Liver (tissue), 9 donors: Measurements from ENCODE around the gene CENPO. TPM values are rescaled to one million over a fixed set of nuclear protein-coding genes. Genes with fewer than 3 reads are reported as not detected.

Experiments used
- DNase-seq: peaks from one replicate; pipeline ENCODE4 v3.0.0-alpha.2; 2017; ENCODE audit warnings: low spot score
- H3K27ac ChIP-seq, 2 donors: one replicate each; pipeline ENCODE4 v1.7.0; 2013; ENCODE audit warnings: inconsistent platforms in 2 of 2, low read length in 2 of 2, control low read depth in 1 of 2, low read depth in 1 of 2, mild to moderate bottlenecking in 1 of 2
- H3K27me3 ChIP-seq, 4 donors: one replicate each; pipeline versions ENCODE4 v1.6.1 to v1.7.0; 2013; ENCODE audit warnings: low read length in 3 of 4, inconsistent platforms in 1 of 4, mild to moderate bottlenecking in 1 of 4, moderate library complexity in 1 of 4; ENCODE audit not compliant: control insufficient read depth in 4 of 4, insufficient read depth in 4 of 4
- H3K36me3 ChIP-seq, 4 donors: one replicate each; pipeline versions ENCODE4 v1.6.1 to v1.7.0; 2013; ENCODE audit warnings: low read length in 3 of 4, mild to moderate bottlenecking in 3 of 4, low read depth in 1 of 4, moderate library complexity in 1 of 4; ENCODE audit not compliant: control insufficient read depth in 4 of 4, insufficient read depth in 3 of 4
- H3K4me1 ChIP-seq, 4 donors: one replicate each; pipeline versions ENCODE4 v1.6.1 to v1.7.0; 2013; ENCODE audit warnings: low read length in 3 of 4, mild to moderate bottlenecking in 3 of 4, moderate library complexity in 1 of 4; ENCODE audit not compliant: control insufficient read depth in 4 of 4, insufficient read depth in 4 of 4
- H3K4me3 ChIP-seq, 3 donors: one replicate each; pipeline versions ENCODE4 v1.6.1 to v1.7.0; 2013; ENCODE audit warnings: low read length in 3 of 3, control low read depth in 1 of 3, low read depth in 1 of 3, mild to moderate bottlenecking in 1 of 3
- H3K9ac ChIP-seq, 2 donors: one replicate each; pipeline ENCODE4 v1.7.0; 2013; ENCODE audit warnings: low read length in 2 of 2, mild to moderate bottlenecking in 2 of 2, moderate library complexity in 2 of 2, control low read depth in 1 of 2, low read depth in 1 of 2
- H3K9me3 ChIP-seq, 4 donors: one replicate each; pipeline versions ENCODE4 v1.6.1 to v1.7.0; 2013; ENCODE audit warnings: low read length in 3 of 4; ENCODE audit not compliant: control insufficient read depth in 4 of 4
- EGR1 ChIP-seq, 2 donors: IDR thresholded peaks; 2 replicates each; pipeline ENCODE4 v1.6.1; 2016 to 2018; ENCODE audit warnings: antibody characterized with exemption in 2 of 2, low read depth in 2 of 2
- FOXA1 ChIP-seq: IDR thresholded peaks from 2 replicates; pipeline ENCODE4 v1.6.1; 2016; ENCODE audit warnings: antibody characterized with exemption
- FOXA2 ChIP-seq: IDR thresholded peaks from 2 replicates; pipeline ENCODE4 v1.6.1; 2016; ENCODE audit warnings: antibody characterized with exemption
- GABPA ChIP-seq, 2 donors: IDR thresholded peaks in 1 of 2; conservative IDR thresholded peaks in 1 of 2; 2 replicates each; pipeline ENCODE4 v1.6.1; 2016; ENCODE audit warnings: antibody characterized with exemption in 2 of 2, mild to moderate bottlenecking in 1 of 2, moderate library complexity in 1 of 2
- HNF4A ChIP-seq, 2 donors: conservative IDR thresholded peaks; 2 replicates each; pipeline ENCODE4 v1.6.1; 2016; ENCODE audit warnings: antibody characterized with exemption in 2 of 2, mild to moderate bottlenecking in 2 of 2
- HNF4G ChIP-seq: IDR thresholded peaks from 2 replicates; pipeline ENCODE4 v1.6.1; 2016; ENCODE audit warnings: antibody characterized with exemption
- NR2F2 ChIP-seq: IDR thresholded peaks from 2 replicates; pipeline ENCODE4 v1.6.1; 2016; ENCODE audit warnings: antibody characterized with exemption
- RAD21 ChIP-seq, 2 donors: IDR thresholded peaks; 2 replicates each; pipeline ENCODE4 v1.6.1; 2016; ENCODE audit warnings: antibody characterized with exemption in 2 of 2, mild to moderate bottlenecking in 2 of 2
- RXRA ChIP-seq, 2 donors: IDR thresholded peaks; 2 replicates each; pipeline ENCODE4 v1.6.1; 2017 to 2018; ENCODE audit warnings: antibody characterized with exemption in 2 of 2, mild to moderate bottlenecking in 1 of 2
- SP1 ChIP-seq: IDR thresholded peaks from 2 replicates; pipeline ENCODE4 v1.6.1; 2018; ENCODE audit warnings: antibody characterized with exemption, mild to moderate bottlenecking
- TAF1 ChIP-seq: conservative IDR thresholded peaks from 2 replicates; pipeline ENCODE4 v1.6.1; 2016; ENCODE audit warnings: antibody characterized with exemption, mild to moderate bottlenecking
- YY1 ChIP-seq: IDR thresholded peaks from 2 replicates; pipeline ENCODE4 v1.6.1; 2016; ENCODE audit warnings: antibody characterized with exemption, mild to moderate bottlenecking
- WGBS: extraction: QIAGEN DNeasy Blood & Tissue Kit; methylation state at CpG from one replicate; pipeline ENCODE4 v1.1.7; 2013; 5-methylcytosine and 5-hydroxymethylcytosine counted together
- polyA plus RNA-seq, 2 donors: library from polyadenylated mRNA; stranded (reverse) in 1 of 2; unstranded in 1 of 2; fragments of 200-250 nt in 1 of 2; fragments of >200 nt in 1 of 2; fragmentation: Nextera tagmentation in 1 of 2; extraction: Ambion mirVana in 1 of 2; gene quantifications; one replicate each; pipeline versions ENCODE4 v1.2.1 to v1.2.3, GENCODE V29; 2013 to 2015
- total RNA-seq, 2 donors: library from RNA; depleted of rRNA; stranded (reverse); fragments of >200 nt; gene quantifications; one replicate each; pipeline ENCODE4 v1.2.3, GENCODE V29; 2014
- TF ChIP-seq, protein P1 (sequence below): IDR thresholded peaks from 2 replicates; pipeline ENCODE4 v1.6.1; 2016; ENCODE audit warnings: antibody characterized with exemption
- TF ChIP-seq, protein P2 (sequence below): IDR thresholded peaks from 2 replicates; pipeline ENCODE4 v1.6.1; 2016; ENCODE audit warnings: antibody characterized with exemption, mild to moderate bottlenecking
- TF ChIP-seq, protein P3 (sequence below): IDR thresholded peaks from 2 replicates; pipeline ENCODE4 v1.6.1; 2016; ENCODE audit warnings: antibody characterized with exemption
- TF ChIP-seq, protein P4 (sequence below): IDR thresholded peaks from 2 replicates; pipeline ENCODE4 v1.6.1; 2016; ENCODE audit warnings: antibody characterized with exemption
- donor health status: healthy.
- donor health status: healthy.
- donor health status: healthy.
- donor health status: healthy.
- donor health status: healthy.

CENPO gene
- total and polyA plus RNA-seq, 4 donors, result 2.2 to 17.8 (median 3.2) TPM

DNA sequence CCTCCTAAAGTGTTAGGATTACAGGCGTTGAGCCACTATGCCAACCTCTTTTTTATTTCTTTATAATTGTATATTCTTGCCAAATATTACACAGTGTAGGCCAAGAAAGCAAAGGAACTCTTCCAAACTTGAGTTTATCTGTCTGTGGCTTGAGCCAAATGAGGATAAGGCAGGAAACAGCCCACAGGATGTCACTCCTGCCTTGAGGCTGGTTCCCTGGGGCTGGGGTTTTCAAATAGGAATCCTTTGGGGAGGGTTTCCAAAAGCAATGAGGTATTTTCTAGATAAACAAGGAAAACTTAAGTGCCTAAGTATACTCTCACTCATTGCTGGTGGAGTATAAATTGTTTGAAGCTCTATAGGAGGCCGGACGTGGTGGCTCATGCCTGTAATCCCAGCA is 70.4 kb downstream of the CENPO start:
- no peak overlapping the region for H3K4me3 ChIP-seq
- DNase-seq, result no peak
- no peak overlapping the region for H3K9ac ChIP-seq
- H3K9me3 ChIP-seq, result no peaks in the 10 kb centered on the region
- no peaks in the 10 kb centered on the region for H3K27me3 ChIP-seq
- H3K36me3 ChIP-seq, result no peaks in the 10 kb centered on the region
- no peak overlapping the region for H3K27ac ChIP-seq
- TF ChIP-seq FOXA2 (no peak), TAF1 (no peak), FOXA1 (no peak), SP1 (no peak), YY1 (no peak), NR2F2 (no peak), GABPA (IDR thresholded peaks at IDR 0.05 in 1 of 2, conservative IDR thresholded peaks at IDR 0.05 in 1 of 2) (no peak), RXRA (IDR thresholded peaks at IDR 0.05) (no peak), RAD21 (IDR thresholded peaks at IDR 0.05) (no peak), EGR1 (IDR thresholded peaks at IDR 0.05; ENCODE audit: low read depth in 2 of 2) (no peak), HNF4A (conservative IDR thresholded peaks at IDR 0.05) (no peak)
- TF ChIP-seq, protein P1, sequence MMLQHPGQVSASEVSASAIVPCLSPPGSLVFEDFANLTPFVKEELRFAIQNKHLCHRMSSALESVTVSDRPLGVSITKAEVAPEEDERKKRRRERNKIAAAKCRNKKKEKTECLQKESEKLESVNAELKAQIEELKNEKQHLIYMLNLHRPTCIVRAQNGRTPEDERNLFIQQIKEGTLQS, result no peak
- TF ChIP-seq, protein P2, sequence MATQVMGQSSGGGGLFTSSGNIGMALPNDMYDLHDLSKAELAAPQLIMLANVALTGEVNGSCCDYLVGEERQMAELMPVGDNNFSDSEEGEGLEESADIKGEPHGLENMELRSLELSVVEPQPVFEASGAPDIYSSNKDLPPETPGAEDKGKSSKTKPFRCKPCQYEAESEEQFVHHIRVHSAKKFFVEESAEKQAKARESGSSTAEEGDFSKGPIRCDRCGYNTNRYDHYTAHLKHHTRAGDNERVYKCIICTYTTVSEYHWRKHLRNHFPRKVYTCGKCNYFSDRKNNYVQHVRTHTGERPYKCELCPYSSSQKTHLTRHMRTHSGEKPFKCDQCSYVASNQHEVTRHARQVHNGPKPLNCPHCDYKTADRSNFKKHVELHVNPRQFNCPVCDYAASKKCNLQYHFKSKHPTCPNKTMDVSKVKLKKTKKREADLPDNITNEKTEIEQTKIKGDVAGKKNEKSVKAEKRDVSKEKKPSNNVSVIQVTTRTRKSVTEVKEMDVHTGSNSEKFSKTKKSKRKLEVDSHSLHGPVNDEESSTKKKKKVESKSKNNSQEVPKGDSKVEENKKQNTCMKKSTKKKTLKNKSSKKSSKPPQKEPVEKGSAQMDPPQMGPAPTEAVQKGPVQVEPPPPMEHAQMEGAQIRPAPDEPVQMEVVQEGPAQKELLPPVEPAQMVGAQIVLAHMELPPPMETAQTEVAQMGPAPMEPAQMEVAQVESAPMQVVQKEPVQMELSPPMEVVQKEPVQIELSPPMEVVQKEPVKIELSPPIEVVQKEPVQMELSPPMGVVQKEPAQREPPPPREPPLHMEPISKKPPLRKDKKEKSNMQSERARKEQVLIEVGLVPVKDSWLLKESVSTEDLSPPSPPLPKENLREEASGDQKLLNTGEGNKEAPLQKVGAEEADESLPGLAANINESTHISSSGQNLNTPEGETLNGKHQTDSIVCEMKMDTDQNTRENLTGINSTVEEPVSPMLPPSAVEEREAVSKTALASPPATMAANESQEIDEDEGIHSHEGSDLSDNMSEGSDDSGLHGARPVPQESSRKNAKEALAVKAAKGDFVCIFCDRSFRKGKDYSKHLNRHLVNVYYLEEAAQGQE, result no peak
- TF ChIP-seq, protein P3, sequence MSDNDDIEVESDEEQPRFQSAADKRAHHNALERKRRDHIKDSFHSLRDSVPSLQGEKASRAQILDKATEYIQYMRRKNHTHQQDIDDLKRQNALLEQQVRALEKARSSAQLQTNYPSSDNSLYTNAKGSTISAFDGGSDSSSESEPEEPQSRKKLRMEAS, result no peak
- TF ChIP-seq, protein P4, sequence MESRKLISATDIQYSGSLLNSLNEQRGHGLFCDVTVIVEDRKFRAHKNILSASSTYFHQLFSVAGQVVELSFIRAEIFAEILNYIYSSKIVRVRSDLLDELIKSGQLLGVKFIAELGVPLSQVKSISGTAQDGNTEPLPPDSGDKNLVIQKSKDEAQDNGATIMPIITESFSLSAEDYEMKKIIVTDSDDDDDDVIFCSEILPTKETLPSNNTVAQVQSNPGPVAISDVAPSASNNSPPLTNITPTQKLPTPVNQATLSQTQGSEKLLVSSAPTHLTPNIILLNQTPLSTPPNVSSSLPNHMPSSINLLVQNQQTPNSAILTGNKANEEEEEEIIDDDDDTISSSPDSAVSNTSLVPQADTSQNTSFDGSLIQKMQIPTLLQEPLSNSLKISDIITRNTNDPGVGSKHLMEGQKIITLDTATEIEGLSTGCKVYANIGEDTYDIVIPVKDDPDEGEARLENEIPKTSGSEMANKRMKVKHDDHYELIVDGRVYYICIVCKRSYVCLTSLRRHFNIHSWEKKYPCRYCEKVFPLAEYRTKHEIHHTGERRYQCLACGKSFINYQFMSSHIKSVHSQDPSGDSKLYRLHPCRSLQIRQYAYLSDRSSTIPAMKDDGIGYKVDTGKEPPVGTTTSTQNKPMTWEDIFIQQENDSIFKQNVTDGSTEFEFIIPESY, result no peak
- no peaks in the 10 kb centered on the region for H3K4me1 ChIP-seq
- 84% methylated on average over 3 of the region's 3 CpGs for WGBS

DNA sequence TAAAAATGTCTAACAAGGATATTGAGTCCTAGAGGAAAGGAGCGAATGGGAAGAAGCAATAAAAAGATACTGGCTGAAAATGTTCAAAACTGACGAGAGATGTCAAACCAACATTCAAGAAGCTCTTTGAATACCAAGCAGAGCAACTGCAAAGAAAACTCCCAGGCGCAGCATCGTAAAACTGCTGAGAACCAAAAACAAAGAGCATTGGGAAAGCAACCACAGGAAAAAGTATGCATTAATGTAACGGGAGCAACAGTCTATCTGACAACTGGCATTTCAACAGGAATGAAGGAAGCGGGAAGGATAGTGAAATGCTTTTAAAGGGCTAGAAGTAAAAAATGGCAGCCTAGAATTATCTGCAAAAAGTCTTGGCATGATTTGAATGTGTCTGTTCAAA is 73.7 kb downstream of the CENPO start:
- no peak overlapping the region for H3K9ac ChIP-seq
- no peaks in the 10 kb centered on the region for H3K9me3 ChIP-seq
- H3K27ac ChIP-seq, result no peak overlapping the region
- WGBS, result 92% methylated on average over 6 of the region's 6 CpGs
- H3K36me3 ChIP-seq, result no peaks in the 10 kb centered on the region
- no peak overlapping the region for H3K4me3 ChIP-seq
- no peak for DNase-seq
- TF ChIP-seq EGR1 (IDR thresholded peaks at IDR 0.05; ENCODE audit: low read depth in 2 of 2) (no peak), RAD21 (IDR thresholded peaks at IDR 0.05) (no peak), HNF4G (no peak), GABPA (IDR thresholded peaks at IDR 0.05 in 1 of 2, conservative IDR thresholded peaks at IDR 0.05 in 1 of 2) (no peak), NR2F2 (no peak)
- TF ChIP-seq, protein P2, result no peak
- TF ChIP-seq, protein P4, result no peak
- no peaks in the 10 kb centered on the region for H3K27me3 ChIP-seq
- no peaks in the 10 kb centered on the region for H3K4me1 ChIP-seq
